GM12878 (cell line): Measurements from ENCODE around the gene EEF1AKMT3. TPM values are rescaled to one million over a fixed set of nuclear protein-coding genes. Genes with fewer than 3 reads are reported as not detected.

Experiments used
- E2F4 ChIP-seq: IDR thresholded peaks from 2 replicates; pipeline ENCODE4 v1.6.1; 2012; ENCODE audit warnings: low read depth, low read length, improper control_type of control experiment
- EP300 ChIP-seq, 2 experiments: fragments of 150-350 bp in 1 of 2; IDR thresholded peaks; 2 replicates each; pipeline ENCODE4 v1.6.1; 2011 to 2012; ENCODE audit warnings: low read depth in 2 of 2, low read length in 2 of 2, borderline replicate concordance in 1 of 2, improper control_type of control experiment in 1 of 2, inconsistent platforms in 1 of 2; ENCODE audit not compliant: control insufficient read depth in 1 of 2
- ESRRA ChIP-seq: IDR thresholded peaks from 2 replicates; pipeline ENCODE4 v1.6.1; 2012; ENCODE audit warnings: mild to moderate bottlenecking, low read length, improper control_type of control experiment
- FOS ChIP-seq: IDR thresholded peaks from 3 replicates; pipeline ENCODE4 v1.6.1; 2011; ENCODE audit warnings: borderline replicate concordance; ENCODE audit not compliant: insufficient read length; ENCODE audit errors: extremely low read depth
- MLLT1 ChIP-seq: fragments of 450-650 bp; IDR thresholded peaks from 2 replicates; pipeline ENCODE4 v1.6.1; 2016; ENCODE audit warnings: mild to moderate bottlenecking
- NFYA ChIP-seq: IDR thresholded peaks from 2 replicates; pipeline ENCODE4 v1.6.1; 2011; ENCODE audit warnings: low read depth, mild to moderate bottlenecking, low read length, improper control_type of control experiment, borderline replicate concordance
- NFYB ChIP-seq: IDR thresholded peaks from 2 replicates; pipeline ENCODE4 v1.6.1; 2011; ENCODE audit warnings: low read depth, mild to moderate bottlenecking, low read length, improper control_type of control experiment, moderate library complexity; ENCODE audit not compliant: insufficient read depth
- NR2C1 ChIP-seq: fragments of 450-650 bp; IDR thresholded peaks from 2 replicates; pipeline ENCODE4 v1.6.1; 2017; ENCODE audit warnings: antibody characterized with exemption, mild to moderate bottlenecking, moderate library complexity
- NR2F1 ChIP-seq: fragments of 450-650 bp; conservative IDR thresholded peaks from 2 replicates; pipeline ENCODE4 v1.6.1; 2017; ENCODE audit warnings: mild to moderate bottlenecking
- RB1 ChIP-seq: fragments of 450-650 bp; formaldehyde crosslinking; IDR thresholded peaks from 2 replicates; pipeline ENCODE4 v1.6.1; 2017; ENCODE audit warnings: mild to moderate bottlenecking, borderline replicate concordance
- RUNX3 ChIP-seq: IDR thresholded peaks from 2 replicates; pipeline ENCODE4 v1.6.1; 2012; ENCODE audit warnings: low read length, inconsistent platforms
- STAT1 ChIP-seq: fragments of 450-650 bp; conservative IDR thresholded peaks from 2 replicates; pipeline ENCODE4 v1.6.1; 2014; ENCODE audit warnings: antibody characterized with exemption, mild to moderate bottlenecking
- TBL1XR1 ChIP-seq: IDR thresholded peaks from 2 replicates; pipeline ENCODE4 v1.6.1; 2012; ENCODE audit warnings: low read depth, low read length, improper control_type of control experiment
- TCF3 ChIP-seq: IDR thresholded peaks from 2 replicates; pipeline ENCODE4 v1.6.1; 2012; ENCODE audit warnings: low read depth, mild to moderate bottlenecking, low read length, borderline replicate concordance; ENCODE audit not compliant: insufficient read depth
- TCF7 ChIP-seq: IDR thresholded peaks from 2 replicates; pipeline ENCODE4 v1.6.1; 2014; ENCODE audit warnings: antibody characterized with exemption, borderline replicate concordance
- ZNF24 ChIP-seq: fragments of 450-650 bp; IDR thresholded peaks from 2 replicates; pipeline ENCODE4 v1.6.1; 2017; ENCODE audit warnings: antibody characterized with exemption, mild to moderate bottlenecking
- ZZZ3 ChIP-seq: IDR thresholded peaks from 2 replicates; pipeline ENCODE4 v1.6.1; 2011; ENCODE audit warnings: low read depth; ENCODE audit not compliant: control insufficient read depth, insufficient read length
- polyA plus RNA-seq, 11 experiments: library from polyadenylated mRNA; depleted of rRNA in 4 of 11; unstranded in 6 of 11; stranded (reverse) in 5 of 11; fragments of >200 nt; fragmentation: Nextera tagmentation in 4 of 11; fragmentation: Illumina TruSeq in 1 of 11; extraction: Ambion mirVana in 4 of 11; extraction: Trizol in 1 of 11; gene quantifications; 1 replicate in 1 of 11; 2 replicates in 10 of 11; pipeline versions ENCODE4 v1.2.1 to v1.2.3, GENCODE V29; 2011 to 2016; ENCODE audit warnings: inconsistent platforms in 2 of 11, missing spikeins in 2 of 11, low read depth in 1 of 11
- total RNA-seq, 4 experiments: library from RNA; depleted of rRNA in 3 of 4; stranded (reverse); fragments of >200 nt in 3 of 4; fragmentation: Illumina TruSeq in 1 of 4; extraction: Trizol in 1 of 4; gene quantifications; 2 replicates each; pipeline versions ENCODE4 v1.2.1 to v1.2.3, GENCODE V29; 2013 to 2021
- TF ChIP-seq, protein P1 (sequence below): fragments of 450-650 bp; IDR thresholded peaks from 2 replicates; pipeline ENCODE4 v1.6.1; 2017; ENCODE audit warnings: mild to moderate bottlenecking, low read depth, inconsistent platforms; ENCODE audit not compliant: poor library complexity, severe bottlenecking
- TF ChIP-seq, protein P2 (sequence below): IDR thresholded peaks from 2 replicates; pipeline ENCODE4 v1.6.1; 2012; ENCODE audit warnings: low read depth, low read length, improper control_type of control experiment

EEF1AKMT3 gene
- total and polyA plus RNA-seq, 10 of the 15 experiments (the other 5 are each of a cell fraction or from before 2014, with no cell fraction given), result 1.2 to 8.2 (median 3.5) TPM

DNA sequence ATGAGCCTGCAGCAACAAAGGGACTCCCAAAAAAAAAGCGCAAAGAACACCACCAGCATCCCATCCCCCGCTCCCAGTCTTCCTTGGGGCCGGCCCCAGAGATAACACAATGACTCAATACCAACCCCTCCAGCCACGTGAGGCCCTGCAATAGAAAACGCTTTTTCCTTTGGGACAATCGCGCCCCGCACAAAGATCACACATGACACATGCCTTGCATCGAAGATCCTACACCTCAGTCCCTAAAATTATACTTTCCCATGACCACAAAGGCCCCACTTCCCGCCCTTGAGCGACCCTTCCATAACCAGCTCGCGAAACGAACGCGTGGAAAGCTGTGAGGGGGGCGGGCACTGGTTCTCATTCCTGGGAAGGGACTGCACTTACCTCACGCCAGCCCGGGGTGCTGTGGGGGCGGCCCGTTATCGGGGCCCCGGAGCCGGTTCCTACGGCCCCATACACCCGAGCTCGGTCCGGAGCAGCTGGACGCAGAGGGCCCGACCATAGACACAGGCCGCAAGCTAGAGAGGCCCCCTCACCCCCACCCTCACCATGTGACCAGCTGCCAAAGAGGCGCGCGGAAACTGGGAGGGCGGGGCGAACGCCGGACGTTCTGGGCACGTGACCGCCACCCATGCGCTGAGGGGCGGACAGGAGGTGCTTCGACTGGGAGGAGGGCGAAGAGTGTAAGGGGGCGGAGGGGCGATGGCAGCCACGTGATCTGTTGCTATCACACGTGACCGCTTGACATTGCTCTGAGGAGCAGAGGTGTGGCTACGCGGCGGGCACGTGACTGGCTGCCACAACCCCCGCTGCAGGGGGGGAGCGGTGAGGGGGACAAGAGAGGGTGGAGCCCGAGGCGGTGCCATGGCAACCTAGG is 20.4 kb upstream of the EEF1AKMT3 start, which contains the start of gene CDK4 (continued):
- TF ChIP-seq E2F4 (peak; percentile 26; the same call in 1 of the 2 replicates), RB1 (peak; percentile 94), NR2F1 (no peak; the same call in 1 of the 2 replicates), TCF7 (no peak), ZNF24 (no peak), FOS (peak; percentile 92), STAT1 (no peak; the same call in 1 of the 2 replicates), NR2C1 (0 out of 2 replicates have a peak, but pooled peaks have one; percentile 9), RUNX3 (peak; percentile 50), TBL1XR1 (peak; percentile 52; the same call in 1 of the 2 replicates), TCF3 (peak; percentile 71), EP300 (IDR thresholded peaks at IDR 0.05; ENCODE audit: borderline replicate concordance in 1 of 2, control insufficient read depth in 1 of 2, low read depth in 2 of 2, low read length in 2 of 2) (peak in 1 of 2 experiments; percentile 77; a peak in 2 of 4 replicates), MLLT1 (peak; percentile 51; the same call in 1 of the 2 replicates), NFYA (no peak), ZZZ3 (no peak), ESRRA (peak; percentile 64; the same call in 1 of the 2 replicates), NFYB (0 out of 2 replicates have a peak, but pooled peaks have one; percentile 60)
- TF ChIP-seq, protein P1, sequence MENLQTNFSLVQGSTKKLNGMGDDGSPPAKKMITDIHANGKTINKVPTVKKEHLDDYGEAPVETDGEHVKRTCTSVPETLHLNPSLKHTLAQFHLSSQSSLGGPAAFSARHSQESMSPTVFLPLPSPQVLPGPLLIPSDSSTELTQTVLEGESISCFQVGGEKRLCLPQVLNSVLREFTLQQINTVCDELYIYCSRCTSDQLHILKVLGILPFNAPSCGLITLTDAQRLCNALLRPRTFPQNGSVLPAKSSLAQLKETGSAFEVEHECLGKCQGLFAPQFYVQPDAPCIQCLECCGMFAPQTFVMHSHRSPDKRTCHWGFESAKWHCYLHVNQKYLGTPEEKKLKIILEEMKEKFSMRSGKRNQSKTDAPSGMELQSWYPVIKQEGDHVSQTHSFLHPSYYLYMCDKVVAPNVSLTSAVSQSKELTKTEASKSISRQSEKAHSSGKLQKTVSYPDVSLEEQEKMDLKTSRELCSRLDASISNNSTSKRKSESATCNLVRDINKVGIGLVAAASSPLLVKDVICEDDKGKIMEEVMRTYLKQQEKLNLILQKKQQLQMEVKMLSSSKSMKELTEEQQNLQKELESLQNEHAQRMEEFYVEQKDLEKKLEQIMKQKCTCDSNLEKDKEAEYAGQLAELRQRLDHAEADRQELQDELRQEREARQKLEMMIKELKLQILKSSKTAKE, result no peak
- TF ChIP-seq, protein P2, sequence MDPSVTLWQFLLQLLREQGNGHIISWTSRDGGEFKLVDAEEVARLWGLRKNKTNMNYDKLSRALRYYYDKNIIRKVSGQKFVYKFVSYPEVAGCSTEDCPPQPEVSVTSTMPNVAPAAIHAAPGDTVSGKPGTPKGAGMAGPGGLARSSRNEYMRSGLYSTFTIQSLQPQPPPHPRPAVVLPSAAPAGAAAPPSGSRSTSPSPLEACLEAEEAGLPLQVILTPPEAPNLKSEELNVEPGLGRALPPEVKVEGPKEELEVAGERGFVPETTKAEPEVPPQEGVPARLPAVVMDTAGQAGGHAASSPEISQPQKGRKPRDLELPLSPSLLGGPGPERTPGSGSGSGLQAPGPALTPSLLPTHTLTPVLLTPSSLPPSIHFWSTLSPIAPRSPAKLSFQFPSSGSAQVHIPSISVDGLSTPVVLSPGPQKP, result 0 out of 2 replicates have a peak, but pooled peaks have one; percentile 28
